GM21381 (cell line): ENCODE measurements around the gene DHX30.

Source experiments
- ATAC-seq: cut with Tn5 transposase; IDR thresholded peaks from one replicate; pipeline ENCODE4 v1.9.1; 2021; ENCODE audit warnings: mild to moderate bottlenecking, moderate library complexity; ENCODE audit not compliant: unreplicated experiment

Gene DHX30

DNA sequence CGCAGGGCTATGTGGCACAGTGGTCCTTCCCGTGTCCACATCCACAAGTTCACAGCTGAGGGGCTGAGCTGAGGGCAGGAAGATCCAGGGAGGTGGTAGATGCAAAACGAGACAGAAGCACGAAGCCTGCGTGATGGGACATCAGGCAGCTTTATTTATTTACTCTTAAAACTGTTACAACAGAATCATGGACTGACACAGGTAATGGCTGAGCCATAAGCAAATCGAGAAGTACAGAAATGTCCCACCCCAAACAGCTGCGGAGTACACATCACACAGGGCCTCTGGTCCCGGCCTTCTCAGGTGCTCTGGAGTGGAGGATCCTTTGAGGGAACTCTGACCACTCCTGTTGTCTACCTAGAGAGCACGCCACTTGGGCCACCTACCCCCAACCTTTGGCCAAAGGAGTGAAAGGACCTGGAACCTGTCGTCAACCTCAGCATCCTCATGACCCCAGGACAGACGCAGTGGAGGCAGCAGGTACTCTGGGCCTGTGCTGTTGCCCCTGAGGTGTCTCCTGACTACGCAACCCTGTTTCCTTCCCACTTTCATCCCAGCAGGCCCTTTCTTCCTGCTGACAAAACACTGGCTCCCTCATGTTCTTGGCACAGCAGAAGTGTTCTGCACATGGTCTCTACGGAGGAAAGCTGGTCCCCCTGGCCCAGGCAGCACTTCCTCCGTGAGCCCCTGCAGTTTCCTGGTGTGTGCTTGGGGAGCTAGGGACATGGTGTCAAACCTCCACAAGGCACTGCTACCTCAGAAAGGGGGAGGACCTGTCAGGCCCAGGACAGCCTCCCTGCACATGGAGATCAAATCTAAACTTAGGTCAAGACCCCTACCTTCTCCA is 47.8 kb downstream of the DHX30 start:
- ATAC-seq: no peak

- no peak for ATAC-seq
Observed at GRCh38 chr3:47851888-47852603, 49.1 kb downstream of the DHX30 start.

GRCh38 chr3:47852604-47853602 is 50.0 kb downstream of the DHX30 start:
- no peak for ATAC-seq

- no peak for ATAC-seq
Observed at GRCh38 chr3:47854267-47854666, 51.3 kb downstream of the DHX30 start.

DNA sequence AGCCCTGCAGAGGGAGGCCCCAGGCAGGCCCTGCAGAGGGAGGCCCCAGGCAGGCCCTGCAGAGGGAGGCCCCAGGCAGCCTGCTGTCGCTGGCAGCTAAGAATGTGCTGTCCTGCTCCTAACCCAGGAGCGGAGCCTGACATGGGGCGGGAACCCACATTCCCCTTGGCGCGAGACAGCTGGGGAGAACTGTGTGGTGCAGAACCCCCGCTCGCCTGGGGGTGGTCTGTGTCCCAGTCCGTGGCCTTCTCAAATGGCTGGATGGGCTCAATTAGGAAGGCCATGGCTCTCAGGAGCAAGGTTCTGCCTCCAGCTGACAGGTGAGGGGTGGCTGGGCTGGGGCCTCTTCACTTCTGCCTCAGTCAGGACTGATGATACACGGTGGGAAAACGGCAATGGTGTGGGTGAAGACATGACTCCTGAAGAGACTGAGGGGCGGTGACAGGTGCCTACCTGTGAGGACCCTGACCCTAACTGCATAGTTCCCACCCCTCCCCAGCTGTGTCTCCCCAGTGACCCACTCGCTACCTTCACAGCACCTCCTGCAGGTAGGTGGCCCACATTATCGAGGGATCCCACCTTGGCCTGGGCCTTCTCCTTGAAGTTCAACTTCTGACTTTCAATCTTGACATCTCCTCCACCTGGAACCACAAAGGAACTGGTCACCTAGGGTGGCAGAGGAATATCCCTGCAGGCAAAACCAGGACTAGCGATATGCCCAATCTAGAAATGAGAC is 52.0 kb downstream of the DHX30 start:
- no peak for ATAC-seq

DNA sequence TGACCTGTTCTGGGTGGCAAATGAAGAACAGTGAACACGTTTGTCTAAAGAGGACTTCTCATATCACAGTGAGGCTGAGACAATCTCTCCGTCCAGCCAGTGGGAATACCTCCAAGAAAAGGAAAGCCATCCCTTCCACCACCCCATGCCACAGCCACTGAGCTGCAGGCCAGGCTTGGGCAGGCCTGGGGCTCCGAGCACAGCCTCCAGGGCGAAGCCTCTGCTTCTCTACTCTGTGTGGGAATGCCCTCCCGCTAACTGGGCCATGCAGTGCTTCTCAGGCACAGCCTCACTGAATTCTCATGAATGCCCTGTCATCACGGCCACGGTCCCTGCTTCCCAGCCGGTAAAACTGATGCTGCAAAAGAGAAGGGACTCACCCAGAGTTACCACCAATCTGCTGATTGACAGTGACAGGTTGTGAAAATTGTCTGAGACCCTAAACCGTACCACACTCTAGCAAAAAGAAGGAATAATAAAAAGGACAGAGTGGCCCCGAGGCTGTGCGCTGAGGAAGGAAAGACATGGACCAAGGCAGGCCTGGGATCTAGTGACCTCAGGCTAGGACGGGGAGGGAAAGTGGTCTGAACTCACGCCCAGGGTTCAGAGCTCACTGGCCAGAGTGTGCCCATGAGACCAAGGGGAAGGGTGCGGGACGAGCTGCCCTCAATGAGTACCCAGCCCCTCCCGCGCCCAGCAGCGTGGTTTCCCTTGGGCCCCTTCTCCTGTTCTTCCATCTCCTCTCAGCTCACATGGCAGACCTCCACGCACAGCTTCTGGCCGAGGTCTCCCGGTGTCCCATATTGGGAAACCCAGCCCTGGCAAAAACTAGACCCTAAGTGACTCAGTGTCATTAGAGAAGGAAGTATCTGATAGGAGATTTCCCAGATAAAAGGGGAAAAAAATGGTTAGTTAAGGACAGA is 52.8 kb downstream of the DHX30 start:
- no peak for ATAC-seq

- no peak for ATAC-seq
Observed at GRCh38 chr3:47856669-47857068, 53.7 kb downstream of the DHX30 start.

GRCh38 chr3:47857151-47857550 is 54.2 kb downstream of the DHX30 start:
- no peak for ATAC-seq

DNA sequence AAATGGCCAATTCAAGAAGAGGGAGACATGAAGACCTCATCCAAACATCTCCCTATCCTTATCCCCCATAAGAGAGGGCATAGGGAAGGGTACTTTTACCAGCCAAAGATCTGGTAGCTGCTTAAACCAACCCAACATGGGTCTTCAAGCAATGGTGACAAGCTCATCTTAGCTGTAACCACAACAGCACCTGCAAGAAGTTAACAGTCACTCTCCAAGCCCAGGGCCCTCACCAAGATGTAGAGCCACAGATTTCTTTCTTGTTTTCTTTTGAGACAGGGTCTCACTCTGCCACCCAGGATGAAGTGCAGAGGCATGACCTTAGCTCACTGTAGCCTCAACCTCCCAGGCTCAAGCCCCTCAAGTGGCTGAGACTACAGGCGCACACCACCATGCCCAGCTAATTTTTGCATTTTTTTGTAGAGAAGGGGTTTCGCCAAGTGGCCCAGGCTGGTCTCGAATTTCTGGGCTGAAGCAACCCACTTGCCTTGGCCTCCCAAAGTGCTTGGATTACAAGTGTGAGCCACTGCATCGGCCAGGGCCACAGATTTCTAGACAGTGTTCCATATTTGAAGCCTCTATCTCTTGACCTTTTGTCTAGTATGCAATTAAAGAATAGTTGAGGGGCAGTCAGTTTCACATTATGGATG is 57.1 kb downstream of the DHX30 start:
- no peak for ATAC-seq

DNA sequence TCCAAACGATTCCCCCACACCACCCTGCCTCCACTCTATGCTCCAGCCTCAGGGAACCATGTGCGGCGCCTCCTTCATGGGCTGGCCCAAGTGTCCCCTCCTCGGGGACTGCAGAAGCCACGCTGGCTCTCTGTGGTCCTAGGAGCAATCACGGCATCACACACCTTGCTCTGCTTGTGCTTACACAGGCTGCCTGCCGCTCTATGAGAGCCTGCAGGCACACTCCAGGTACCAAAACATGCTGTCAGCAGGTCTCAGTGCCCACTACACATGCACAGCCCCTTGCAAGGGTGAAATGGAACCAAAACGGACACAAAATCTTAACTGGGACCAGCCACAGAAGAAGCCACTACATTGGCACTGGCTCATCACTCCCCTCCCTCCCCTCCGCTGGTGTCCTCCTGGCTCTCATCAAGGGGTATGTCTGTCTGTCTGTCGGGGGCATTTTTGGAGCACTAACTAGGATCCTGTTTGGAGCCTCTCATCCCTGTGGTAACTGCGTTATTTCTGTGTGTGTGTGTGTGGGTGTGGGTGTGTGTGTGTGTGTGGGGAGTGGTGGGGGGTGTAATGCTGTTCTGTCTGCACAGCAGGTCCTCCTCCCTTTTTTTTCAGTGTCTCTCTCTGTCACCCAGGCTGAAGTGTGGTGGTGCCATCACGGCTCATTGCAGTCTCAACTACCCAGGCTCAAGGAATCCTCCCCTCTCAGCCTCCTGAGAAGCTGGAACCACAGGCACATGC is 60.6 kb downstream of the DHX30 start:
- ATAC-seq: no peak

GRCh38 chr3:47865192-47865591 is 62.3 kb downstream of the DHX30 start:
- no peak for ATAC-seq

GRCh38 chr3:47867451-47868044 is 64.6 kb downstream of the DHX30 start:
- no peak for ATAC-seq

GRCh38 chr3:47868306-47868705 is 65.4 kb downstream of the DHX30 start:
- no peak for ATAC-seq

GRCh38 chr3:47870156-47870555 is 67.2 kb downstream of the DHX30 start:
- no peak for ATAC-seq

DNA sequence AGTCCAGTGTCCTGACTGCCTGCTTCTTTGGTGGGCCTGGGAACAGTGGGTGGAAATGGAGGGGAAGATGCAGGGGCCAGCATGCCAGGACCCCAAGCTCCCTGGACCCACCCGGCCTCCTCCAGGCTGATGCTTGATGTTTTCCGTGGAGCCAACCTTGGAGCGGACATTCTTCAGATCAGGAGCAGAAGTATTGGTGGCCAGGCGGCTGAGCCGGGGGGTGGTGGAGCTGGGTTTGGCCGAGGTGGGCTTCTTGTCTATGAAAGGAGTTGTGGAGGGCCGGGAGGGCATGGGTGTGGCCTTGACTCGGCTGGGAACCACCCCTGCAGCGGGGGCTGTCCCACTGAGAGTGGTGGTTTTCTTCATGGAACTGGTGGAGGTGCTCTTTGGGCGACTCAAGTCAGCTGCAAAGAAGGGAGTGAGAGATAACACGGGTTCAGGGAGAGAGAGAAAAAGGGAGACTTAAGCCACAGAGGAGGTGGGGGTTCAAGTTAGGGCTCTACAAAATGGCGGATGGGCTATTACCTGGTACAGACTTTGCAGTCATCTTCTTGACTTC is 67.8 kb downstream of the DHX30 start:
- ATAC-seq: no peak

- ATAC-seq: no peak
Observed at GRCh38 chr3:47871389-47871788, 68.5 kb downstream of the DHX30 start.

DNA sequence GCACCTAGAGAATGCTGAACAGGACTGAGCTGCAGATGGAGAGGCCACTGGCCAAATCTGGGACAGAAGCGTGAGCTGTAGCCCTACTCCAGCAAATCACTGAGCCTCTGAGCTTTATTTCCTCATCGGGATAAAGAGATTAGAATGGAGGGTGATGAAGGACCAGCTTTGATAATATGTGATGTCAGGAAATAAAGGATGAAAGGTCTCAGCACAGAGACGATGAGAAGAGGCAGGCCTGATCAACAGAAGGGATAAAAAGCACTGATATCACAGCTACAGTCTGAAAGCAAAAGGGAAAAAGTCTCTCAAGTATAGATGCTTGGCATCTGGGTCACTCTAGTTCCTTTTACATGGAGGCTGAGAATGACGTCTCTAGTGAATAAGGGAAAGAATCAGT is 70.0 kb downstream of the DHX30 start:
- ATAC-seq: no peak
